SKM-1 (cell line): ENCODE results near the gene RAP1A.
"Not testable (repeated sequence)": the region's sequence is repeated elsewhere in the genome, so short reads cannot be mapped to it uniquely, and the experiment has no call there.

Experiments used
- DNase-seq: peaks from one replicate; lab custom pipeline; 2025; ENCODE audit not compliant: unreplicated experiment; lab: John Stamatoyannopoulos, UW

RAP1A gene

DNA sequence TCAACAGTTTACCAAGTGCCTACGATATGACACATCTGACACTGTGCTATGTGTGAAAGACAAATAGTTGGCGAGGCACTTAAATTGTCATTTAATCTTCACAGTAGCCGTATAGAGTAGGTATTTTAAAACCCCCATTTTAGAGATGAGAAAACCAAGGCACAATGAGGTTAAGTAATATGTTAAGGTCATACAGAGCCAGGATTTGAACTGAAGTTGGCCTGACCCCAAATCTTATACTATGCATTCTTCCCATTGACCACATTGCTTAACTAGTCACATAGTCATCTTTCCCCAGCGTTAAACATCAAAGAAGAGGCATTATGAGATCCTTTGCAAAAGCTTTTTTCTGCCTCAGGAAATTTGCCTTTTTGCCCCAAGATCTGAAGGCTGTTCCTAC lies 115.7 kb downstream of the RAP1A start:
- DNase-seq: no peak

DNA sequence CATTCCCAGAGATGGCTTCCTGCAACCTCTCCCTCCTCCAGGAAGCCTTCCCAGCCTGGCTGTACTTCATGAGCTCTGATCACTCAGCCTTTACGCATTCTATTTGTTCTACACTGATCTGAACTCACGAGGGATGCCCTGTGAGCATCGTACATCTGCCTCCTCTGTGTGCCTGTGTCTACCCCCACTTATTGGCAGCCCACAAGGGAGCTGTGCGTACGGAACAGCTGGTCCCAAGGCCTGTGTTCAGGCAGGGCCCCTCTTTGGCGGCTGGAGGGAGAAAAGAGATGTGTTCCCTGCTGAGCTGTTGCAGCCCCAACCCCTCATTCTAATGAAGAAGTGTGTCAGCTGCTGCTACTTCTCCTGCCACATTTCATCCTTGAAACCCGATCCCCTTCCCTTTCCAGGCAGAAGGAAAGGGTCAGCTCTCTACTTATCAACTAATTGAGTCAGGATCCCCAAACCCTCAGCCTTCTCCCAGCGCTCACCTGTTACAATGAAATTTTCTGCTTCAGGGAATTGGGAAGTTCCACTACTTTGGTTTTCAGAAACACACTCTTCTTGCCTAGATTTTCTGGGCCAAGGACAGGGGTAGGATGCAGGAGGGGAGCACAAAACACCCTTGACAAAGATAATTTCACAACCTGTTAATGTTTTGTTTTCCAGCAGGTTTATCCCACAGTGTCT lies 116.4 kb downstream of the RAP1A start:
- no peak for DNase-seq

DNA sequence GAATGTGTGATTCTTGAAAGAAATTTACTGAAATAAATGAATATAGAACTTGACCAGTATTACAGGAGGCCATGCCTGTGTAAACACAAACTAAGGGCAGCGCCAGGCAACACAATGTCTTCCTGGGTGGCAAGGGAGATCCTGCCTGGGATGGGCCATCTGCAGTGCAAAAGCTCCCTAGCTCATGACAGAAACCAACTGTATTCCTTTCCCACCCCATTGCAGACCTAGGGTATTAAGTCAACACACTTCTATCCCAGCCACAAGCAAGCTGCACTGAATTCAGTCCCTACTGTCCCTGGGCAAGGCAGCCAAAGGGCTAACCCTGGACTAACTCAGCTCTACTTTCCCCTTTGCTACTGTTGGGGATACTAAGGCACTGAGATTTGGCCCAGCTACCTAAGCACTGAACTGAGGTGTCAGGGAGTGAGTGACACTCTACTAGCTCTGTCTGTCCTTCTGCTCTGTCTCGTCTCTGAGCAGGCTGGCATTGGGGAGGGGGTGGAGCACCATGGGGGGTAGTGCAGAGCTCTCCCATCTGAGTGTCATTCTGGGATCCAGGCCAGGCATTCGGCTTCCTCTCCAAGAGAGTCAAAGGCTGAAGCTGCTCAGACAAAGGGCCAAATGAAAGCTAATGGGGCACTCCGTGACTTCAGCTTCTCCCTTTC lies 117.1 kb downstream of the RAP1A start:
- DNase-seq: no peak

DNA sequence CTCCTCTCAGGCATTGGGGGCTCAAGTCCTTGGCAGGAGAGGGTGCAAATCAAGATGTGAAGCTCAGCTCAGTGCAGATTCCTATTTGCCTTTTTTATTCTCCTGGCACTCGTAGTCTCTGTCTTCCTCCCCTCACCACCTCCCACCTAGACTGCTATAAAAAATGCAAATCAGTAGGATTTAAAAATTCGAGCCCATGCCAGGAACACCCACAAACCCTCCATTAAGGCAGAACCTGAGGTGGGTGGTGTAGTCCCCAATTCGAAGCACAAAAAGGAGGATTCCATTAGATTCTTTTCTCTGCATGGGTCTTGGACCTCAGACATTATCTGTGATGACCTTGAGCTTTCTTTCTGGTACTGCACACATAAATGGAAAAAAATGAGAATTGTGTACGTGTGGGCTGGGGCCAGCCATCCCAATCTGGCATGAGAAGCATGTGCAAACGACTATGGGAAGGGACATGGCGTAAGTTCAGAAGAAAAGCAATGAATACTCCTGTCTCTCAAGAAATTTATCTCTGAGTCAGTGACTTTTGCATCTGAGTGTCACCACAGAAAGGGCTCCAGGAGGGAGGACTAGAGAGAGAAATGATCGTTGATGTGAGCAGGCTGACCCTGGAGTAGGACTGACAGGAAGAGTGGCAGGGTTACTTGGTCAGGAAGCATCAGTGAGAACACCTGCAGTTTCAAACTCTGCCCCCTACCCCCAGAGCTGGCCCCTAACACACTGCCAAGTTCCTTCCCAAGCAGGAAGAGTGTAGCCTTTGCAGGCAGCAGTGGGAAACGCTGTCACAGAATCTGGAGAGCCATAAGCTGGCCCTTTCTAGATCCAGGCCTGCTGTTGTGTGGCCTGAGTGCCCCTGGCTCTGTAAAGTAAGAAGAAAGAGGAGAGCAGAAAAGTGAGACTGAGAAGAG lies 117.9 kb downstream of the RAP1A start:
- DNase-seq: no peak

DNA sequence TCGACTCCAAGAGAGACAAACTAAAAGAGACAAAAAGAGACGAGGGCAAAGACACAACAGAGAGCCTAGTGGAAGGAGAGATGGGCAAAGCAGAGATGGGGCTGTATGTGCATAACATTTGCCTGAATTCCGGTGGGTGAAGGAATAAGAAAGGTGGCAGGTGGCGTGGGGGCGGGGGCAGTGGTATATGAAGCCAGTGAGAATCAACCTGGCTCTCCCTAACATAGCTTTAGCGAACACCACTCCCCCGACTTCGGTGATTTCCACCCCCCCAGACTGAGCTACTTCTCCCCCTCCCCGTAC lies 118.5 kb downstream of the RAP1A start:
- DNase-seq: no peak

DNA sequence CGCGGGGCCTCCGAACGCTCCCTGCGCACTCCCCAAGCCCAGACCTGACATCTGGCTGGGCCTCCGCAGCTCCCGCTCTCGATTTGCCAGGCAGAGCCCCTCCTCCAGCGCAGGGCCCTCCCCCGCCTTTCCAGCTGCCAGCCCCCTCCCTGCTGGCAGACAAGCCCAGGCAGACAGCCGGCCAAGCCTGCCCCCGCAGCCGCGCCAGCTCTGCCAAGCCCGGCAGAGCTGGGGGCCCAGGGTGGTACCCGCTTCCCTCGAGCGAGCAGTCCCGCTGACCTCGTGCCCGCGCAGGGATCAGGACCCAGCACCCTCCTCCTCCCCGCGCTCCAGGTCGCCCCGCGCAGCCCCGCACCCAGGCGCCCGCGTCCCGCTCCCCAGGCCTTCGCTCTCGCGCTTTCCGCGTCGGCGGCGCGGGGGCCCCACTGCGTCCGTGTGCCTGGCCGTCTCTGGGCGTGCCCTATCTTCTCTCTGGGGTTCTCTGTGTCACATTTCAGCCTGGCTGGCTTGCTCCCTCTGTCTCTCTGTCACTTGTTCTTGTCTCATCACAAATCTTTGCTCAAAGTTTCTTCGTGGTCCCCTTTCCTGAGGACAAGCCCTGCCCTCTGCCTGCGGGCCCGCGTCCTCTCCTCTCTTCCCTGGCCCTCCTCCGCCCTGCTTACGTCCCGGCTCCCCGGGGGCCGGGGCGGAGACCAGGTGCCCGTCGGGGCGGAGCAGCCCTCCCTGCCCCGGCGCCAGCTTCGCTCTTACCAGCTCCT lies 119.0 kb downstream of the RAP1A start:
- DNase-seq: no peak

DNA sequence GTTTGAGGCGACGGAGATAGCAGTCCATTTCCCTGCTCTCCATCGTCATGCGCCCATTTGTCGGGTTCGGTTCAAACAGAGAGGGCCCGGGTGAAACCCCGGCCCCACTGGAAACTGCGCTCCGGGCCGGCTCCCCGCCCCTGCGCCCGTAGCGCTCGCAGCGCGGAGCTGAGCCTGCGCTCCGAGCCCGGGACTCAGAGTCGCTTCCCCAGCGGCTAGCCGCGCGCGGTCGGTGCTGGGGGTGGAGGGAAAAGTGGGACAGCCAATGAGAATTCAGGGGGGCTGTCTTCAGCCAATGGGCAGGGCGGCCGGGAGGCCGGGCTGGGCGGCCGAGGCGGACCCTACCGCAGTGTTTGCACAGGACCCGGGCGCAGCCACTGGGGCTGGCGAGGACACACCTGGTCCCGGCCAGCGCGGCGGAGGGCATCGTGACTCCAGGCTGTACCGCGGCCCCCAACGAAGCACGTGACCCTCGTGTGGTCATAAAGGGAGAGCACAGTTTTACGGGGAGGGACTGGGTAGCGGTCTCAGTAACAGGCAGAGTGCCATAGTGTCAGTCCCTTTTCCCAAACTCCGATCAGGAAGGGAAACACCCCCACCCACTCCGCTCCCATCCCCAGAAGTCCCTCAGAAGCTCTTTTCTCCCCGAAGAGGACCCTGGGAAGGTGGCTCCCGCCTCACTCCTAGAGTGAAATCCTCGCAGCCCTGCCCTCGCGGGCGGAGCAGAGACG lies 119.8 kb downstream of the RAP1A start, which contains the start of gene INKA2:
Gene INKA2 (minus strand): TSS at position 202 of the 731 bp plus-strand sequence. CDS start 153 bp downstream, at position 49.
- peak; percentile 79 for DNase-seq

DNA sequence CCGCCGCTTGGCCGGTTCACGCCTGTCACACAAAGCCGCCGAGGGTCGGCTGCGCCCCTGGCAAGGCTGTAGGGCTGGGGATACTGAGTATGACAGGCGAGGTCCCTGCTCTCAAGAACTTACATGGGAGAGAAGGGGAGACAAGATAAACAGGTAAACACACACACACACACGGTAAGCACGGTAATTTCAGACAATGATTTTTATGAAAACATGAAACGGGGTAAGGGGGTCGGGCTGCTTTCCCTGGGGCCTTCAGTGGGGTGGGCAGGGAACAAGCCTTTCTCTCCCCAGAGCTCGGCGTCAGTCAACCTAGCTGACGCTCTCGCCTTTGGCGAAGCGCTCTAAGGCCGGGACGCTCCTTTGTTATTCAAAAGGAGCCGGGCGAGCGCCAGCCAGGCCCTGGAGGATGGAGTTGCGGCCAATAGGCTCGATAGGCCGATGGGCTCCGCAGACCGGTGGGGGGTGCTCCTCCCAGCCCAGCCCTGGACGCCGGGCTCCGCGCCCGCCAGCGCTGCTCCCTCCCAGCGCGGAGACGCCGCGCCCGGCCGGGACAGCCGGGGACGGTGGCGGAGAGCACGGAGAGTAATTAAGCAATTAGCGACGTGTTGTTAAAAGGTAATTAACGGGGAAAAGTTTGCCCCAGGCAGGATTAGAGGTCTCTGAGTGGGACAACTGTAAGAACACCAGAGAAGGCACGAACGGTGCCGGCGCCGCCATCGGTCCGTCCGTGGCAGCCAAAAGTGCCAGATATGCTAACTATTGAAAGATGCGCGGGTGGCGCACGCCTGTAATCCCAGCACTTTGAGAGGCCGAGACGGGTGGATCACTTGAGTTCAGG lies 120.6 kb downstream of the RAP1A start:
- no peak for DNase-seq

DNA sequence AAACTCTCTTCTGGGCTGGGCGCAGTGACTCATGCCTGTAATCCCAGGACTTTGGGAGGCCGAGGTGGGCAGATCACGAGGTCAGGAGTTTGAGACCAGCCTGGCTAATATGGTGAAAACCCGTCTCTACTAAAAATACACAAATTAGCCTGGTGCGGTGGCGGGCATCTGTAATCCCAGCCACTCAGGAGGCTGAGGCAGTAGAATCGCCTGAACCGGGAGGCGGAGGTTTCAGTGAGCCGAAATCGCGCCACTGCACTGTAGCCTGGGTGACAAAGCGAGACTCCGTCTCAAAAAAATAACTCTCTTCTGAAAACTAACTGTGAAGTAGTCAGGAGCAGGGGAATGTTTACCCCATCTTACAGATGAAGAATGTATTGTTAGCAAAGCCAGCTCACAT lies 122.7 kb downstream of the RAP1A start:
- DNase-seq: not testable (repeated sequence)

DNA sequence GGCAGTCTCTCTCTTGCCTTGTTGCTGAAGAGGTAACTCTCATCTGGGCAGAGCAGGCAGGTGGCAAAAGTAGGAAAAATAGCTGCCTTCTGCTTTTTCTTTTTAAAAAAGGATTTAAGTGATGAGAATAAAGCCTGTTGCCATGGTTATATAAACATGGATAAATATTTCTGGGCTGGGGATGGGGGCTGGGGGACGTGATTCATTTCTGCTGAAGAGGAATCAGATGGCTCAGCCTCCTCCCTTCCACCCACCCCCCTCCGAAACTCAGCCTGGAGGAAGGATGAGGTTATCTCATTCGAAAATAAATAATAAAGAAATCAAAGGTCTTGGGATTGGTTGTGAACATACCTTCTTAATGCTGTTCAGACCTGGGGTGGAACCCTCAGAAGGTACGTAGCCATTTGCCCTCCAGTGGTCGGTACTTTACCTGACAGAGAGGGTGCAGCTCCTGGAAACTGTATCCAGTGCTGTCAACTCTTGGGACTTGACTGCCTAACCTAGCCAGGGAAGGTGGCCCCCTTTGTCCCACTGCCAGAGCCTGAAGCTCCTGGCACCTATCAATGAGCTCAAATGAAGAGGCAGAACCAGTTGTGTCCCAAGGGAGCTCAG lies 123.5 kb downstream of the RAP1A start:
- DNase-seq: no peak

DNA sequence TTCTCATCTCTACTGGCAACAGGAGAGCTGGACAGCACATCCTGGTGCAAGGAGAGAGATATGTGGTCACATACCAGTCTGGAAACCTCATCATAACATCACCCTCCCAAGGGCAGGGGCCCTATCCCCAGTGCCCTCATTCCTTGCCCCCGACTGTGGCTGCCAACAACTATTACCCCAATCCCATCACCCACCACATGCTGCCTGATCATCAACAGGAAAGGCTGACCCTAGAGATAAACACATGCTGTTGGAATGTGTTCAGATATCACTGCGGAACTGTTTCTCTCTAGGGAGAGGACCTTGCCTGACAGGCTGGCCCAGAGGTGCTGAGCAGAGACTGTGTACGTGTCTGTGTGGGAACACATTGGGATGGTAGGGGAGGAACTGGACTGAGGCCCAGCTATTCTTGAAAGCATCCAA lies 124.1 kb downstream of the RAP1A start:
- DNase-seq: no peak

DNA sequence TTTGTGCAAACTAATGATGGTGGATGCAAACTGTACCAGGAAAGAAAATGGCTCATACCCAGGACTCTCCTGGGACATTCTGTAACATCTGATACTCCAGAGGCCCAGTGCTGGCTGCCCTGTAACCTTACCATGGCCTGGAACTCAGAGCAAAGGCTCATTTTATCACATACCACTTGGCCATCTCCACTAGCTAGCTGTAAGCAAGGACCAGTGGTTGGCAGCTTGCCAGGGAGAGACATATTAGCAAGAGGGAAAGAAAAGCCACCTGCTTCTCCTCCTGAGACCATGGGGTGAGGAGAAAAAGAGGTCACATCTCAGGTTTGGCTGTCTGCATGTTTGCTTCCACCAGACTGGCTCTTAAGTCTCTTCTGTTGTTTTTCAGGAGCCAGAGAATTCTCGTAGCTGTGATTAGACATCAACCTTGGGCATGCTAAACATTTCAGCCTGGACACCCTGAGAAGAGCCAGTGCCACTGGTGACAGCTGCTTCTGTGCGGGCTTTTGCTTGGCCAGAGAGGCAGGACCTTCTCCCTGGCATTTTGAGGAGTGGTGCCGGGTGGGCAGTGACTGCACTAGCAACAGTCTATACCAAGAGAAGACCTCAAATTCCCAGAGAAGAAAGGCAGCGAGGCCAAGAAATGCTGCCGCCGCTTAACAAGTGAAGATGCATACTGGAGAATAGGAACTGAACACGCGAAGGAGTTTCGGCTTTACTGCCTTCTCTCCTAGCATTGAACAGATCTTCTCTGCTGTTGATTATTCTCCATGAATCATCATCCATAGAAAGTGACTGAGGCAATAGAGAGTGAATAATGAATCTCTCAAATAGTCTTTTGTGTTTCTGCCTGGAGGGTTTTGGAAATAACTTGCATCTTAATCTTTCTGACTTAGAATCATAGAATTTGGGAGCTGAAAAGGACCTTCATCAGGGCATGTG lies 126.4 kb downstream of the RAP1A start:
- DNase-seq: no peak

DNA sequence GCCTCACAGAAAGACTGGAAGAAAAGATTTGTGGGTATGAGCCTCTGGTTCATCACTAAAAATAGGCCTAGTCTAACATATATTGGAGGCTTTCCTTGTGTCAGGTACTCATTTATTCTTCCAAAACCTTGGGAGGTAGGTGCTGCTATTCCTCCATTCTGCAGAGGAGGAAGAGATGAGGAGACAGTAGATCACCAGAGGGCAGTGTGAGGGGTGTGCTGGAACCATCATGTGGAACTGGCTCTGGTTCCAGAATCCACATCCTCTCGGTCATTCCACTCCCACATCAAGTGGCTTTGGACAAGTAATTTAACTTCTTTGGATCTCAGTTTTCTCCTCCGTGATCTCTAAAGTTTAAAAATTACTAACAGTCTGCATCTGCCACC lies 127.0 kb downstream of the RAP1A start:
- DNase-seq: no peak

DNA sequence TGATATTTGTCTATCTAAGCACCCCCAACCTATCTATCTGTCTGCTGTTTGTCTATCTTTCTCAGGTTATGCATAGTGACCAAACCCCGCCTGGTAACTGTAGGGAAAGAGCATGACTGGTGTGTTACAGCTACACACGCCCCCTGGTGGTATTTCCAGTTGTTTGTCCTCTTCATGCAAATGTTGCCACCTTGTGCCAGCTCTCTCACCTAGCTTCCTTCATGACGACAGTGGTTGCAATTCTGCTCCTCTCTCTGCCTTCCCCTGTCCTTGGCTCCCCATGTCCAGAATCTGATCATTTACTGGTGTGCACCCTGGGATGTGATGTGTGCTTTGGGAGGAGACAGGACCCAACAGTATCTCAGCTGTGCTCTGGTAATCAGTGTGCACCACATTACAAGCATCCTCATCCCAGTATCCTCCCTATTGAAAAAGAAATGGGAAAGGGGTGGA lies 127.7 kb downstream of the RAP1A start:
- peak; percentile 87 for DNase-seq

DNA sequence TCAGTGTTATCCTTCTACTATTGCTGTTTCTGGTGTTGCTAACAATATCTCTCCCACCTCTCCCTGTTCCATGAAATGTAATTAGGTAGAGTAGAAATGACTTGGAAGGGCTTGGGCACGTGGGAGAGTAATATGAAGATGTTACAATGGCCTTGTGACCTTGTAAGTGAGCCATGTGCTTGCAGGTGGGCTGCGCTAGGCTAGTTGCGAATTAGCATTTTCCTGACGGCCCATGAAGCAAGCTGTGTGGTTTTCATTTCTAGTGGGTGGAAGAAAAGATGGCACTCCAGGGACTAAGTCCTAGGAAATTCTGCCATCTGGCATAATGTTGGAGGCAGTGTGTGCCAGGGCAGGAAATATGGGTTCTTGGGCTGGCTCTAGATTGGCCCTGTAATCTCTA lies 128.4 kb downstream of the RAP1A start:
- DNase-seq: no peak

DNA sequence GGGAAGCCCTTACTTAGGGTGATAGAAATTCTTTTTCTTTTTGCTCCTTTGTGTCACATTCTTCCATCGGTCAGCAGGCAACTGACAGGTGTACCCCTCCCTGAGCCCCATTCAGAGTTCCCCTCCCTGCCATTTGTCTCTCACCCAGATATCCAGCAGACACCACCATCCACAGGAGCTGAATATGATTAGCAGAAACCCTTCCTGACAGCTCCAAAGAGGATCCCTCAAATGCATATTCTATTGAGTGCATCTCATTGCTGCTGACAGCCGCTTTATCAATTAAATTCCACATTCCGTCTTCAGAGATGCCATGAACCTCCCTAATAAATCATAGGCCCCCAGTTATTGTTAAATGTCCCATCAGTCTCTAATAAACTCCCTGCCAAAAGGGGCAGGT lies 130.0 kb downstream of the RAP1A start:
- DNase-seq: no peak

DNA sequence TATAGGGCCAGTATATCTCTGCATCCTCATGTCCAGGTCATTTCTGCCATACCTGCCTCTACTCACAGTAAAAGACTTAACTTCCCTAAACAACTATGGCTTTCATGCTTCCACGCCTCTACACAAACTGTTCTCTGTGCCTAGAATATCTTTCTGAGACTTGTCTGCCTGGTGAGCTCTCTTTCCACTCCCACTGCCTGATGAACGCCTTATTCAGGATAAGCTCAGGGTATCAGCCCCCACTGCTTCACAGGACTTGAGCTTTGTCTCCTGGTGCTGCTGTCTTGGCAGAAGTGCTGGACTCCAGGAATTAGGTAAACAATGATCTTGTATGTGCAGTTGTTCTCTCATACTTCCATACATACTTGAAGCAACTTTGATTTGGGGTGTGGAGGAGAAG lies 131.3 kb downstream of the RAP1A start:
- no peak for DNase-seq
